Fibroblast of lung (primary cell): Measurements from ENCODE around the gene OR51F1.

ENCODE experiments used
- CTCF ChIP-seq, 2 donors: IDR thresholded peaks in 1 of 2; conservative IDR thresholded peaks in 1 of 2; 1 replicate in 1 of 2; 2 replicates in 1 of 2; pipeline ENCODE4 v1.5.1; 2011 to 2012; ENCODE audit warnings: low read length in 2 of 2, control low read depth in 1 of 2, inconsistent platforms in 1 of 2, low read depth in 1 of 2, mild to moderate bottlenecking in 1 of 2
- EZH2 ChIP-seq: IDR thresholded peaks from 2 replicates; pipeline ENCODE4 v1.5.1; 2012; ENCODE audit warnings: low read length, control low read depth, mild to moderate bottlenecking; ENCODE audit errors: missing control alignments

GRCh38 chr11:4763096-4763495 is 6.6 kb downstream of the OR51F1 start:
- no peak for TF ChIP-seq CTCF (conservative IDR thresholded peaks at IDR 0.05 in 1 of 2, IDR thresholded peaks at IDR 0.05 in 1 of 2; ENCODE audit: low read depth in 1 of 2, low read length in 2 of 2)
- TF ChIP-seq EZH2: no peak
